LNCAP (cell line): ENCODE measurements around the gene ASPSCR1.

Source experiments
- CTCF ChIP-seq: fragments of 450-650 bp; IDR thresholded peaks from 2 replicates; pipeline ENCODE4 v1.5.1; 2017; ENCODE audit warnings: mild to moderate bottlenecking

Gene ASPSCR1

GRCh38 chr17:82062076-82062983 lies 84.9 kb downstream of the ASPSCR1 start:
- no peak for TF ChIP-seq CTCF

- TF ChIP-seq CTCF, result no peak
Measured at GRCh38 chr17:82062984-82063368, 85.5 kb downstream of the ASPSCR1 start.

GRCh38 chr17:82063424-82064415 lies 86.3 kb downstream of the ASPSCR1 start:
- no peak for TF ChIP-seq CTCF

- no peak for TF ChIP-seq CTCF
Measured at GRCh38 chr17:82064433-82065192, 87.2 kb downstream of the ASPSCR1 start.

GRCh38 chr17:82065193-82065637 lies 87.8 kb downstream of the ASPSCR1 start:
- no peak for TF ChIP-seq CTCF

GRCh38 chr17:82065638-82066303 lies 88.3 kb downstream of the ASPSCR1 start, which contains the start of gene DUS1L:
Gene DUS1L, minus strand, starts transcription at chr17:82065804. Its CDS starts 745 bp downstream, at chr17:82065059.
- TF ChIP-seq CTCF, result no peak
